WTC11 (cell line): ENCODE measurements around the gene BRMS1L. TPM values are rescaled to one million over a fixed set of nuclear protein-coding genes. Genes with fewer than 3 reads are reported as not detected.

Source experiments
- ATAC-seq: fragments of 200-7000 bp; cut with Tn5 transposase; 2 replicates; pipeline ENCODE4 v1.10.0; 2021; ENCODE audit warnings: mild to moderate bottlenecking, moderate library complexity
- CTCF ChIA-PET: fragments of 300-600 bp; sonication (Branson Sonifier 250); formaldehyde crosslinking; loops from one replicate; lab custom pipeline; 2021; ENCODE audit warnings: antibody characterized with exemption; lab: Charles Lee
- POLR2A ChIA-PET: fragments of 350-600 bp; sonication (Branson Sonifier 250); formaldehyde crosslinking; loops from one replicate; lab custom pipeline; 2021; ENCODE audit warnings: antibody characterized with exemption; lab: Charles Lee
- DNase-seq: peaks from one replicate; pipeline ENCODE4 v3.0.0; 2021; ENCODE audit warnings: low spot score
- H3K27ac Mint-ChIP-seq: 2 replicates; pipeline ENCODE4 v1.8.0; 2021; ENCODE audit warnings: mixed read lengths
- H3K27me3 Mint-ChIP-seq: 2 replicates; pipeline ENCODE4 v1.8.0; 2021; ENCODE audit warnings: low read depth, mild to moderate bottlenecking, moderate library complexity, mixed read lengths
- H3K36me3 Mint-ChIP-seq: 2 replicates; pipeline ENCODE4 v1.8.0; 2021; ENCODE audit warnings: mixed read lengths
- H3K4me1 Mint-ChIP-seq: 2 replicates; pipeline ENCODE4 v1.8.0; 2022; ENCODE audit warnings: mixed read lengths
- H3K4me3 Mint-ChIP-seq: 2 replicates; pipeline ENCODE4 v1.8.0; 2021; ENCODE audit warnings: mild to moderate bottlenecking, moderate library complexity, mixed read lengths
- H3K9me3 Mint-ChIP-seq: 2 replicates; pipeline ENCODE4 v1.8.0; 2021; ENCODE audit warnings: mixed read lengths
- ATF3 ChIP-seq: sonication (generic); formaldehyde crosslinking; conservative IDR thresholded peaks from 2 replicates; pipeline ENCODE4 v1.8.1; 2022; ENCODE audit warnings: mild to moderate bottlenecking, missing genetic modification reagents
- CTCF ChIP-seq: fragments of 200-600 bp; IDR thresholded peaks from 2 replicates; pipeline ENCODE4 v1.8.0; 2022; ENCODE audit warnings: antibody characterized with exemption
- E2F1 ChIP-seq: sonication (generic); formaldehyde crosslinking; IDR thresholded peaks from 2 replicates; pipeline ENCODE4 v1.8.0; 2022; ENCODE audit warnings: mild to moderate bottlenecking, missing genetic modification reagents
- E2F4 ChIP-seq: sonication (generic); formaldehyde crosslinking; IDR thresholded peaks from 2 replicates; pipeline ENCODE4 v1.8.1; 2022; ENCODE audit warnings: low read depth, mild to moderate bottlenecking, moderate library complexity, missing genetic modification reagents, borderline replicate concordance
- NR2C2 ChIP-seq: sonication (generic); formaldehyde crosslinking; IDR thresholded peaks from 2 replicates; pipeline ENCODE4 v1.8.0; 2022; ENCODE audit warnings: mild to moderate bottlenecking, missing genetic modification reagents
- SOX15 ChIP-seq: fragments of 250-450 bp; sonication (Bioruptor Pico); IDR thresholded peaks from 2 replicates; pipeline ENCODE4 v1.9.0; 2021; ENCODE audit warnings: mild to moderate bottlenecking
- ZNF263 ChIP-seq: sonication (generic); formaldehyde crosslinking; IDR thresholded peaks from 2 replicates; pipeline ENCODE4 v1.8.1; 2022; ENCODE audit warnings: low read depth, mild to moderate bottlenecking, moderate library complexity, missing genetic modification reagents
- ZNF281 ChIP-seq: sonication (generic); formaldehyde crosslinking; IDR thresholded peaks from 2 replicates; pipeline ENCODE4 v1.8.0; 2023; ENCODE audit warnings: mild to moderate bottlenecking, missing genetic modification reagents
- ZNF317 ChIP-seq: sonication (generic); formaldehyde crosslinking; IDR thresholded peaks from 2 replicates; pipeline ENCODE4 v1.8.1; 2023; ENCODE audit warnings: low read depth, mild to moderate bottlenecking, moderate library complexity, missing genetic modification reagents, borderline replicate concordance
- ZNF396 ChIP-seq: fragments of 250-450 bp; sonication (Bioruptor Pico); IDR thresholded peaks from 2 replicates; pipeline ENCODE4 v1.8.0; 2021; ENCODE audit warnings: mild to moderate bottlenecking, moderate library complexity, borderline replicate concordance
- ZNF512 ChIP-seq: sonication (generic); formaldehyde crosslinking; IDR thresholded peaks from 2 replicates; pipeline ENCODE4 v1.8.1; 2022; ENCODE audit warnings: missing genetic modification reagents, borderline replicate concordance
- ZNF532 ChIP-seq: fragments of 250-450 bp; sonication (Bioruptor Pico); IDR thresholded peaks from 2 replicates; pipeline ENCODE4 v1.9.0; 2021; ENCODE audit warnings: mild to moderate bottlenecking, borderline replicate concordance
- total RNA-seq: library from RNA; stranded (reverse); gene quantifications from 3 replicates; pipeline ENCODE4 v1.2.3, GENCODE V29; 2021

BRMS1L gene
- total RNA-seq, 1 experiment from 2014 or later: 12.1 TPM

- no peak for TF ChIP-seq E2F4
- no peak for TF ChIP-seq ZNF512 (CRISPR knock-in tag)
- no peak for TF ChIP-seq ZNF263 (CRISPR knock-in tag)
These were observed 64.2 kb downstream of the BRMS1L start (continued) for GRCh38 chr14:35890308-35890707.

- H3K4me1 Mint-ChIP-seq: peaks cover 4% of the 10 kb centered on the region; the same call in 1 of the 2 replicates
- H3K36me3 Mint-ChIP-seq: no peaks in the 10 kb centered on the region
- POLR2A ChIA-PET: no interaction called here
- H3K27ac Mint-ChIP-seq: no peak overlapping the region
- DNase-seq (no peak), ATAC-seq (no peak)
- peaks cover 5% of the 10 kb centered on the region; the same call in 1 of the 2 replicates for H3K27me3 Mint-ChIP-seq
- H3K9me3 Mint-ChIP-seq: peaks cover 9% of the 10 kb centered on the region; the same call in 1 of the 2 replicates
- no peak overlapping the region for H3K4me3 Mint-ChIP-seq
- no peak for TF ChIP-seq ZNF317
- no peak for TF ChIP-seq NR2C2 (CRISPR knock-in tag)
- TF ChIP-seq CTCF: no peak
- TF ChIP-seq ZNF281 (CRISPR knock-in tag): no peak
- no peak for TF ChIP-seq ZNF396 (CRISPR knock-in tag)
- TF ChIP-seq E2F1 (CRISPR knock-in tag): no peak
- CTCF ChIA-PET: no interaction called here
These were observed 69.1 kb downstream of the BRMS1L start for GRCh38 chr14:35895256-35895655.

- POLR2A ChIA-PET: no interaction called here
- H3K36me3 Mint-ChIP-seq: no peaks in the 10 kb centered on the region
- peaks cover 4% of the 10 kb centered on the region; the same call in 1 of the 2 replicates for H3K4me1 Mint-ChIP-seq
- no peak overlapping the region for H3K4me3 Mint-ChIP-seq
- no peak for TF ChIP-seq ZNF532 (CRISPR knock-in tag)
- no peak for TF ChIP-seq ATF3 (CRISPR knock-in tag)
- no peak for TF ChIP-seq SOX15 (CRISPR knock-in tag)
- TF ChIP-seq, all 79 proteins: peak for 0
- no peak overlapping the region for H3K27ac Mint-ChIP-seq
- peaks cover 5% of the 10 kb centered on the region; the same call in 1 of the 2 replicates for H3K27me3 Mint-ChIP-seq
- H3K9me3 Mint-ChIP-seq: peaks cover 9% of the 10 kb centered on the region; the same call in 1 of the 2 replicates
- ATAC-seq (peak; percentile 83), DNase-seq (no peak)
- CTCF ChIA-PET: interaction anchor here (1.4 to 1.8 kb wide), 4 partner anchors 14 to 56 kb away, joined by 5 to 7 read pairs (median 6); no protein-coding TSS in a partner anchor
These were observed 71.5 kb downstream of the BRMS1L start for GRCh38 chr14:35897616-35898111.
